ENCODE results near the gene EDN1.

GRCh38 chr6:12258191-12258590, 32.0 kb upstream of the EDN1 start:
- TF ChIP-seq CTCF (conservative IDR thresholded peaks at IDR 0.05; ENCODE audit: low read depth, low read length): no peak
- no peak for TF ChIP-seq RAD21 (IDR thresholded peaks at IDR 0.05; ENCODE audit: low read length)

Data from IMR-90 (cell line).